GM21423 (cell line): Measurements from ENCODE around the gene NEXMIF.
A peak's percentile ranks its signal among the peaks of the same experiment; 100 is the strongest.
"Not testable (repeated sequence)": the region's sequence is repeated elsewhere in the genome, so short reads cannot be mapped to it uniquely, and the experiment has no call there.

Source experiments
- ATAC-seq: cut with Tn5 transposase; IDR thresholded peaks from one replicate; pipeline ENCODE4 v1.9.1; 2021; ENCODE audit warnings: mild to moderate bottlenecking, moderate library complexity; ENCODE audit not compliant: unreplicated experiment

Gene NEXMIF

GRCh38 chrX:74925225-74926088, at the start of gene NEXMIF:
Gene NEXMIF, minus strand, starts transcription at chrX:74925452.
- peak; percentile 57 for ATAC-seq

GRCh38 chrX:74961962-74962361, 36.7 kb upstream of the NEXMIF start:
- not testable (repeated sequence) for ATAC-seq

- ATAC-seq: no peak
These were observed 24.5 kb upstream of the NEXMIF start for GRCh38 chrX:74949717-74950116.

GRCh38 chrX:74940414-74940813, 15.2 kb upstream of the NEXMIF start:
- no peak for ATAC-seq

GRCh38 chrX:74931214-74931613, 6.0 kb upstream of the NEXMIF start:
- no peak for ATAC-seq

GRCh38 chrX:74924449-74925224, 615 bp downstream of the NEXMIF start:
- peak; percentile 44 for ATAC-seq

GRCh38 chrX:74923942-74924448, 1.3 kb downstream of the NEXMIF start:
- ATAC-seq: peak; percentile 11

GRCh38 chrX:74922922-74923543, 2.2 kb downstream of the NEXMIF start:
- ATAC-seq: peak; percentile 76

- ATAC-seq: peak; percentile 56
These were observed 13.8 kb downstream of the NEXMIF start for GRCh38 chrX:74911494-74911893.

GRCh38 chrX:74906417-74906816, 18.8 kb downstream of the NEXMIF start:
- ATAC-seq: no peak

GRCh38 chrX:74902806-74903205, 22.4 kb downstream of the NEXMIF start:
- ATAC-seq: no peak

GRCh38 chrX:74892561-74892960, 32.7 kb downstream of the NEXMIF start:
- ATAC-seq: no peak

- ATAC-seq: peak; percentile 92
These were observed 34.4 kb downstream of the NEXMIF start for GRCh38 chrX:74890676-74891430.

- ATAC-seq: not testable (repeated sequence)
These were observed 42.9 kb downstream of the NEXMIF start for GRCh38 chrX:74882383-74882782.

- no peak for ATAC-seq
These were observed 59.5 kb downstream of the NEXMIF start for GRCh38 chrX:74865725-74866124.

- ATAC-seq: no peak
These were observed 72.0 kb downstream of the NEXMIF start for GRCh38 chrX:74853255-74853654.

GRCh38 chrX:74835566-74835965, 89.7 kb downstream of the NEXMIF start:
- ATAC-seq: no peak

GRCh38 chrX:74819797-74820196, 105.5 kb downstream of the NEXMIF start:
- not testable (repeated sequence) for ATAC-seq

- ATAC-seq: no peak
These were observed 110.6 kb downstream of the NEXMIF start for GRCh38 chrX:74814681-74815080.

GRCh38 chrX:74804574-74804973, 120.7 kb downstream of the NEXMIF start:
- ATAC-seq: no peak
